ENCODE data around the gene SLC2A6. TPM values are rescaled to one million over a fixed set of nuclear protein-coding genes. Genes with fewer than 3 reads are reported as not detected.

SLC2A6 gene
- total and polyA plus RNA-seq, 2 of the 8 experiments (the other 6 are each of a cell fraction or from before 2014, with no cell fraction given) = 16.6 to 17.8 TPM

GRCh38 chr9:133487331-133487725 is 8.4 kb upstream of the SLC2A6 start:
- Histone ChIP-seq H2AFZ (ENCODE audit: low read length) (no peak overlapping the region), H3K36me3 (ENCODE audit: control insufficient read depth in 2 of 4, insufficient read depth in 4 of 4, low read length in 3 of 4) (no peaks in the 10 kb centered on the region), H4K5ac (ENCODE audit: insufficient read length, low read depth, low read length) (no peak overlapping the region), H3K56ac (replicated peaks; ENCODE audit: insufficient read length, low read depth, low read length) (no peak overlapping the region), H3K4me2 (ENCODE audit: insufficient read depth in 1 of 2, low read depth in 2 of 2, low read length in 2 of 2) (no peak overlapping the region), H3K9ac (replicated peaks in 1 of 4; ENCODE audit: extremely low read depth in 1 of 4, low read depth in 3 of 4, low read length in 3 of 4) (no peak overlapping the region), H2BK120ac (replicated peaks; ENCODE audit: low read depth, low read length) (no peak overlapping the region), H4K8ac (ENCODE audit: extremely low read depth, insufficient read depth, low read length) (no peak overlapping the region; the same call in 1 of the 2 replicates), H3K4me3 (ENCODE audit: extremely low read depth in 1 of 4, insufficient read depth in 2 of 4, low read depth in 3 of 4, low read length in 4 of 4) (no peak overlapping the region), H3K27me3 (replicated peaks in 1 of 4; ENCODE audit: control insufficient read depth in 3 of 4, extremely low read depth in 1 of 4, insufficient read depth in 3 of 4, low read length in 3 of 4) (no peaks in the 10 kb centered on the region; a peak in 1 of 7 replicates), H3K23ac (ENCODE audit: insufficient read length) (no peak overlapping the region), H3K27ac (ENCODE audit: low read depth, low read length) (no peak overlapping the region), H3K79me2 (ENCODE audit: control insufficient read depth in 1 of 2, insufficient read depth in 2 of 2, low read length in 2 of 2) (no peaks in the 10 kb centered on the region), H3K79me1 (ENCODE audit: low read depth, low read length) (no peaks in the 10 kb centered on the region), H4K91ac (replicated peaks; ENCODE audit: insufficient read length, low read length) (no peak overlapping the region), H2AK5ac (ENCODE audit: low read depth, low read length) (no peak overlapping the region), H3K23me2 (ENCODE audit: low read depth, low read length) (no peaks in the 10 kb centered on the region; the same call in 1 of the 2 replicates), H3K4ac (replicated peaks; ENCODE audit: insufficient read length, low read depth, low read length) (no peak overlapping the region), H3K9me3 (ENCODE audit: insufficient read depth in 2 of 2, low read depth in 1 of 2, low read length in 1 of 2) (no peaks in the 10 kb centered on the region), H3K4me1 (replicated peaks in 1 of 4; ENCODE audit: control insufficient read depth in 3 of 4, insufficient read depth in 4 of 4, low read length in 3 of 4) (no peaks in the 10 kb centered on the region; a peak in 2 of 7 replicates), H4K20me1 (replicated peaks in 1 of 2; ENCODE audit: control insufficient read depth in 1 of 2, insufficient read depth in 2 of 2, low read length in 2 of 2) (peaks cover 2% of the 10 kb centered on the region in 2 experiments), H2BK20ac (ENCODE audit: low read length) (no peak overlapping the region), H2BK5ac (ENCODE audit: low read depth, low read length) (no peak overlapping the region), H3K18ac (ENCODE audit: extremely low read depth, low read length) (no peak overlapping the region), H2BK15ac (ENCODE audit: low read length) (no peak overlapping the region), H3K14ac (ENCODE audit: insufficient read length) (no peak overlapping the region), H2BK12ac (ENCODE audit: low read depth, low read length) (no peak overlapping the region)
- WGBS, 2 experiments (ENCODE audit: extremely low coverage in 1 of 2, insufficient coverage in 1 of 2, insufficient read length in 1 of 2, insufficient replicate concordance in 2 of 2, low coverage in 1 of 2, low lambda C conversion rate in 2 of 2, missing lambda C conversion rate in 1 of 2) = 84% methylated on average over 8 of the region's 8 CpGs; no CpG with 5 or more reads in 1 of the 2 experiments
- FAIRE-seq = no peak
- ChIA-PET CTCF (ENCODE audit: partially characterized antibody) (interaction anchor here (0.6 to 3.6 kb wide), 33 partner anchors 8 to 299 kb away, joined by 3 to 29 read pairs (median 5); no protein-coding TSS in a partner anchor), POLR2A (ENCODE audit: partially characterized antibody) (interaction anchor here (1.4 to 2.7 kb wide), 2 partner anchors 134 to 139 kb away, joined by 5 to 12 read pairs; partner anchors contain the start of genes MED22 and RPL7A)
- no peak for DNase-seq (ENCODE audit: low read depth in 1 of 2, low spot score in 2 of 2)
- TF ChIP-seq YY1 (IDR thresholded peaks at IDR 0.05; ENCODE audit: low read depth, low read length) = no peak
- TF ChIP-seq SRF (IDR thresholded peaks at IDR 0.05; ENCODE audit: low read depth, low read length) = no peak
- no peak for TF ChIP-seq CEBPB (IDR thresholded peaks at IDR 0.05; ENCODE audit: low read depth, low read length)
- no peak for TF ChIP-seq CTBP2 (IDR thresholded peaks at IDR 0.05; ENCODE audit: borderline replicate concordance, insufficient read depth, insufficient read length, low read length)
- TF ChIP-seq GABPA (IDR thresholded peaks at IDR 0.05; ENCODE audit: borderline replicate concordance, insufficient read depth, low read length) = no peak
- no peak for TF ChIP-seq RFX5 (IDR thresholded peaks at IDR 0.05; ENCODE audit: borderline replicate concordance, low read depth, low read length)
- no peak for TF ChIP-seq SUZ12 (IDR thresholded peaks at IDR 0.05; ENCODE audit: low read length)
- TF ChIP-seq POLR2AphosphoS5 (IDR thresholded peaks at IDR 0.05; ENCODE audit: low read depth, low read length) = no peak
- TF ChIP-seq MAX (IDR thresholded peaks at IDR 0.05) = no peak
- TF ChIP-seq RAD21 (IDR thresholded peaks at IDR 0.05 in 1 of 2, conservative IDR thresholded peaks at IDR 0.05 in 1 of 2; ENCODE audit: low read depth in 2 of 2, low read length in 2 of 2) = no peak
- TF ChIP-seq SP1 (IDR thresholded peaks at IDR 0.05; ENCODE audit: low read depth, low read length) = no peak
- TF ChIP-seq EP300 (IDR thresholded peaks at IDR 0.05; ENCODE audit: borderline replicate concordance in 1 of 2, low read depth in 2 of 2, low read length in 2 of 2) = no peak
- TF ChIP-seq POLR2A (IDR thresholded peaks at IDR 0.05; ENCODE audit: control extremely low read depth in 1 of 2, low read depth in 2 of 2, low read length in 2 of 2) = no peak
- TF ChIP-seq CHD2 (IDR thresholded peaks at IDR 0.05; ENCODE audit: low read length) = no peak
- no peak for TF ChIP-seq BACH1 (IDR thresholded peaks at IDR 0.05; ENCODE audit: low read length)
